Fibroblast of lung (primary cell): ENCODE measurements around the gene MAP3K2.

Experiments used
- EZH2 ChIP-seq: IDR thresholded peaks from 2 replicates; pipeline ENCODE4 v1.5.1; 2012; ENCODE audit warnings: low read length, control low read depth, mild to moderate bottlenecking; ENCODE audit errors: missing control alignments
- TF ChIP-seq, protein P1 (sequence below), 2 donors: IDR thresholded peaks in 1 of 2; conservative IDR thresholded peaks in 1 of 2; 1 replicate in 1 of 2; 2 replicates in 1 of 2; pipeline ENCODE4 v1.5.1; 2011 to 2012; ENCODE audit warnings: low read length in 2 of 2, control low read depth in 1 of 2, inconsistent platforms in 1 of 2, low read depth in 1 of 2, mild to moderate bottlenecking in 1 of 2

DNA sequence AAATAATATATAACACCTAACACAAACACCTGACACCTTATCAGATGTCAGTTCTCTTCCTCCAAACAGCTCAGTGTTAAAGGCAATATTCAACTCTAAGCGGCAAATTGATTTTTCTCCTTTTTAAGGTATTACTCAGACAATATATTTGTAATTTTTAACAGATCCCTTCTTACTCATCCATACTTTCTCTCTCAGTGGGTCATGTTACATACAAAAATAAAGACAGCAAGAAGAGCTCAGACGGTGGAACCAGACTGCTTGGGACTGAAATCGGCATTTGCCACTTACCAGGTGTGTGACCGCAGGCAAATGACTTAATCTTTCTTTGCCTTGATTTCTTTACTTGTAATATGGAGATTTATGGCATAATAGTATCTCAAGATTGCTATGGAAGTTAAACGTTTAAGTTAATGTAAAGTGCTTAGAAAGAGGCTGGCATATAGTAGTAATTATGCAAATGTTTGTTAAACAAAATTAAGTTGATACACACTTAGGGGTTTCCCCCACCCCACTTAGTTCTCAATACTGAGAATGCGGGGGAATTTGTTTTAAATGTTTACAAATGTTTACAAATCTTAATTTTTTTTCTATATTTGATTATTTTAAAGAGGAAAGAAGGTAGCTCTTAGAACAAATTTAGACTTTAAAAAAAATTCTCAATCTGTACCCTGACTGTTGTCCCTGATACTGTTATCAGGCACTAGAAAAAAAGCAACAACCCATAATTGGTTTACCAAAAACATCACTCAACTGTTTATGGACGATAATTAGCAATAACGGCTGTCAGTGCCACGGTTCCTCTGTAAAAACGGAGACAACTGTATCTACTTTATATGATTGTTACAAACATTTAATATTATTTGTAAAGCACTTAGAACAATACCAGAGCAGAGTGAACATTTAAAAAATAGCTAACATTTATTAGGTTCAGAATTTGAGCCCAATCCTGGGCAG, 25.6 kb downstream of the MAP3K2 start:
- TF ChIP-seq, protein P1, sequence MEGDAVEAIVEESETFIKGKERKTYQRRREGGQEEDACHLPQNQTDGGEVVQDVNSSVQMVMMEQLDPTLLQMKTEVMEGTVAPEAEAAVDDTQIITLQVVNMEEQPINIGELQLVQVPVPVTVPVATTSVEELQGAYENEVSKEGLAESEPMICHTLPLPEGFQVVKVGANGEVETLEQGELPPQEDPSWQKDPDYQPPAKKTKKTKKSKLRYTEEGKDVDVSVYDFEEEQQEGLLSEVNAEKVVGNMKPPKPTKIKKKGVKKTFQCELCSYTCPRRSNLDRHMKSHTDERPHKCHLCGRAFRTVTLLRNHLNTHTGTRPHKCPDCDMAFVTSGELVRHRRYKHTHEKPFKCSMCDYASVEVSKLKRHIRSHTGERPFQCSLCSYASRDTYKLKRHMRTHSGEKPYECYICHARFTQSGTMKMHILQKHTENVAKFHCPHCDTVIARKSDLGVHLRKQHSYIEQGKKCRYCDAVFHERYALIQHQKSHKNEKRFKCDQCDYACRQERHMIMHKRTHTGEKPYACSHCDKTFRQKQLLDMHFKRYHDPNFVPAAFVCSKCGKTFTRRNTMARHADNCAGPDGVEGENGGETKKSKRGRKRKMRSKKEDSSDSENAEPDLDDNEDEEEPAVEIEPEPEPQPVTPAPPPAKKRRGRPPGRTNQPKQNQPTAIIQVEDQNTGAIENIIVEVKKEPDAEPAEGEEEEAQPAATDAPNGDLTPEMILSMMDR (conservative IDR thresholded peaks at IDR 0.05 in 1 of 2, IDR thresholded peaks at IDR 0.05 in 1 of 2; ENCODE audit: low read depth in 1 of 2, low read length in 2 of 2) = no peak
- TF ChIP-seq EZH2 = no peak
